Hematopoietic multipotent progenitor cell treated with erythropoietin and hydrocortisone succinate and interleukin-3 and kit ligand, for 4 days (in vitro differentiated cells): Measurements from ENCODE around the gene PRR14.
"Not testable (repeated sequence)": the region's sequence is repeated elsewhere in the genome, so short reads cannot be mapped to it uniquely, and the experiment has no call there.

ENCODE experiments used
- DNase-seq: peaks from one replicate; pipeline ENCODE4 v3.0.0-alpha.2; 2015

PRR14 gene

DNA sequence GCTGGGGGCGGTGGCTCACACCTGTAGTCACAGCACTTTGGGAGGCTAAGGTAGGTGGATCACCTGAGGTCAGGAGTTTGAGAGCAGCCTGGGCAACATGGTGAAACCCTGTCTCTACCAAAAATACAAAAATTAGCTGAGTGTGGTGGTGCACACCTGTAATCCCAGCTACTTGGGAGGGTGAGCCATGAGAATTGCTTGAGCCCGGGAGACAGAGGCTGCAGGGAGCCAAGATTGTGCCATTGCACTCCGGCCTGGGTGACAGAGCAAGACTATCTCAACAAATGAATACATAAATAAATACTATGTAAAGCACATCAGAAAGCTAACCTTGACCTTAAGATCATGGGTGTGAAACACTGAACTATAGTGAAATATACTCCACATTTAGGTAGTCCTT is 45.9 kb downstream of the PRR14 start:
- DNase-seq = not testable (repeated sequence)

DNA sequence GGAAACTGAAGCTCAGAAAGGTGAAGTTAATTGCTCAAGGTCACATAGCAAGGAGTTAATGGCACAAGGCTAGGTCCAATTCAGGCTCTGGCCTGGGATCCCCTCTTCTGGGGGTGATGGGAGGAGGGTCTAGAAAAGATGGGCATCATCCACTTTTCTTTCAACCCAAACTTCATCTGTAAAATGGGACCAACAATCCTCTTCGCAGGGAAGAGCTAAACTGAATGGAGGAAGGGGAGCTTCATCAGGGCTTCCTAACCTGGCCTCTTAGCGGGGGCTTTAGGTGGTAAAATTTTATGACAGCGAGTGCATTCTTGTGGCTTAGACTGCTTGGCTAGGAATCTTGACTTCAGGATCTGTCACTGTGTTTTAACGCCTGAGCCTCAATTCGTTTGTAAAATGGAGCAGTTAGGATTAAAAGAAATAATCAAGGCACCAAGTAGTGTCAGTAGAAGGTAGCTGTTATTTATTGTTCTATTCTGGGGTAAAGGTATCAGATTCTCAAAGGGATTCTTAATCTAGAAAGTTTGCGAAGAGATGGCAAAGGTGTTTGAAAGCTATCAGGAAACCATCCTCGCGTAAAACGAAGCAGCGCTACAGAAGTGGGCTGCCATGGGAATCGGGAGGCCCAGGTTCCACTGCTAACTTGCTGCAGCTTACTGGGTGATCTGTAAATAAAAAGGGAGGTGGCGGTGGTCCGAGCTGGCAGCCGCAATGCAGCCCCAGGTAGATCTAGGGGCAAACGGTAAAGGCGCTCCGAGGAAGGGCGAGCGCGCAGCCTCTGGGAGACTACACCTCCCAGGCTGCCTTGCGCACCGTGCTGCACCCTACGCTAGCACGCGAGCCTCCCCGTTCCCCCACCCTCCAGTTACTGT is 46.7 kb downstream of the PRR14 start:
- DNase-seq = peak; percentile 99

DNA sequence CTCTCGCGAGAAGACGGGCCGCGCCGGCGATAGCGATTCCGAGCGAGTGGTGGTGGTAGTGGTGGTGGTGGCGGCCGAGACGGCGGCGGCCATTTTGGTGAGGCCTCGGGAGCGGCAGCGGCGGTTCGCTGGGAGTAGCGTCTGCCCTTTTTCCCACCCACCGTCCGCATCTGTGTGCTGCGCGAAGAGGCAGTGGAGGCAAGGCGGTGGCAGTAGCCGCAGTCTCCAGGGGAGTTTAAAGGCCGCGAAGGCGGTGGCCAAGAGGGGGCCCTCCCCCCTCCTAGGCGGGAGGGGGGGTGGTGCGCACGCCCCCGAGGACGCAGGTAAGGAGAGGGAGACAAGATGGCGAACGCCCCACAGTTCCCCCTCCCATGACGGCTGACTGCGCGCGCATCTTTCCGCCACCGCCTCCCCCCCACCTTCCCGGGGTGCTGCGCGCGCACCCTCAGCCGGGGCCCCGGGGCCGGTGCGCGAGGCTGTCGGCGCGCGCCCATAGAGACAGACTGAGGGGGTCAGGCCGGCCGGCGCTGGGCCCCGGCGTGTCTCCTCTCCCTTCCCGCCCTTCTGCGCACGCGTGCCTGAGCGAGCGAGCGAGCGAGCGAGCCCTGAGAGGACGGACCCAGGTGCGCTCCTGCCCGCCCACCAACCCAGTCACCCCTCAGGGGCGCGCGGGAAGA is 47.5 kb downstream of the PRR14 start:
- DNase-seq = peak; percentile 96

DNA sequence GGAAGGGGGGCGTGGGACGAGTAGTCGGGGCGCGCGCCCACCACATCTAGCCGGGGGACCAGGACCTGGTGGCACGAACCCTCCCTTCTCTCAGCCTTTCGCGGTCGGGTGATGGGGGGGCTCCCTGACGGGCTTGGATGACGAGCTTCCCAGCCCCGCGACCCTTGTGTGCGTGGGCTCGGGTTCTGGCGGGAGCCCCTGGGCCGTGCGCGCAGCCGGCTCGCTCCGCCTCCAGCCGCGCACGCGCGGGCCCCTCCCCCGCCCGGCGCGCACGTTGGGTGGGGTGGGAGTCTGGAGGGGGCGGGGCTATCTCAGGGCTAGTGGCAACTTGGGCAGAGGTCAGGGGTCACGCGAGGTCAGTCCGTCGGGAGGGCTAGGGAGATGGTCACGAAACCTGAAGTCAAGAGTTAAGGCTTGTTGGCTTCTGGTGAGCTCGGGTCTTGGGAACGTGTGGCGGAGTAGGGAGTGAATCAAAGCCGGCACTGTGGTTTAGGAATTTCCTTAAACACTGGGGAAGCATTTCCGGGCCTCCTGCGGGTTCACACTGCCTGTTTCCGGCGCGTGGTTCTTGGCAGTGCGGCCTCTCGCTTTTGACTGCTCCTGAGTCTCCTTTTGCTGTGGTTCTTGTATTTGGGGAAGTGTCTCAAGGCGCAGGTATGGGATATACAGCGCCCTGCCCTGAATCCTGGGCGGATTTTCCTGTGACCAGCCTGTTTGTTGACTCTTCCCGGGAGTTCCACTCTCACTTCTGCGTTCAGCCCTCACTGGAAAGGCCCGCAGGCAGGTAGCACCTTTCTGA is 48.3 kb downstream of the PRR14 start, which contains the start of gene SRCAP:
Gene SRCAP (plus strand): TSS at position 356 of the 799 bp plus-strand sequence. CDS start 1,654 bp downstream, outside the sequence.
- DNase-seq = peak; percentile 95

DNA sequence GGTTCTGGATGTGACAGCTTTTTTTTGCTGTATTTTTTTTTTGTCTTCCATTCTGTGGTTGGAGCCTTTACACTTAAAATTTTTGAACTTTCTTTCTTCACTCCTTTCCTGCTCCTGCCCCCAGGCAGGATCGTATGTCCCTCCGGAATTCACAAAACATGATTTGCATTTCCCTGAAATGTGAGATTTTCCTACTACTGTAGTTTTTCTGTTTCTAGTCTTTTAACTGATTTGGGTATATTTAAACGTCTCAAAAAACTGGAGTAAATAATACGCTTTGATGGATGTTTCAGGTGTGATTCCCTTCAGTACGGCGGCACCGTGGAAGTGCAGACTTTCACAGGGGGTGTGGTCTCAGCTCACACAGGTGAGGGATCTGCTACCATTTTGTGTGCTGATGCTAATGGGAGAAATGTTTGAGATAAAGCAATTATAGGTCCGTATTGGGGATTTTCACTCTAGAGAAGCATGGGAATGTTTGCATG is 48.9 kb downstream of the PRR14 start:
- DNase-seq = no peak

DNA sequence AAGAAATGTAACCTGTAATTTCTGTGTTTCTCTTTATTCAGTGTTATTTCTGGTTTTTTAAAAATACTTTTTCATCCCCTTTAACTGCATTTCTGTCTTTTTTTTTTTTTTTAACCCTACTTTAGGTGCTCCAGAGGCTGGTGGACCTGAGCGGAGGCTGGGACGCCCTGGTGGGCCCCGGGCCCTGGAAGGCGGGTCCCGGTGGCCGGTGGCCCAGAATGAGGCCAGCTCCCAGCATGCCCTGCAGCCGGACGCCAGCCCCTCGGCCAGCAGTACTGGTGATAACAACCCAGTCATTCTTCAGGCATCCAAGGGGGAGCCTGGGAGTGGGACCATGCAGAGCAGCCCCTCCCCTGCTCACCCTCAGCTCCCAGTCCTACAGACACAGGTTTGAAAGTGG is 49.7 kb downstream of the PRR14 start:
- no peak for DNase-seq

DNA sequence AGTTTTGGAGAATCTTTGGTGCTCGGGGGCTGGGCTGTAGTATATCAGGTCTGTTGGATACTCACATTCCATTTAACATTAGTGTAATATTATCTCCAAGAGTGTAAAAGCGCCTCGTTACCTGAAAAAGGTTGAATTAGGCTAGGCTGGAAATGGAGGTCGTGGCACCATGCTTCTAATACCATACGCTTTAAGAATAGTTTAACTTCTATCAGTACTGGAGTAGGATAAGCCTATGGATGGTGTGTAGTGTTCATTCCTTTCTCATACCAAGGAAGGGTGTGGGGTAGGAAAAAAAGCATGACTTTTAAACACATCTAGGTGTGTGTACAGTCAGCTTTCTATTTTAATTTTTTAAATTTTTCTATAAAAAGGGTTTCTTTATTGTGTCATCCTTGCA is 50.2 kb downstream of the PRR14 start:
- no peak for DNase-seq

DNA sequence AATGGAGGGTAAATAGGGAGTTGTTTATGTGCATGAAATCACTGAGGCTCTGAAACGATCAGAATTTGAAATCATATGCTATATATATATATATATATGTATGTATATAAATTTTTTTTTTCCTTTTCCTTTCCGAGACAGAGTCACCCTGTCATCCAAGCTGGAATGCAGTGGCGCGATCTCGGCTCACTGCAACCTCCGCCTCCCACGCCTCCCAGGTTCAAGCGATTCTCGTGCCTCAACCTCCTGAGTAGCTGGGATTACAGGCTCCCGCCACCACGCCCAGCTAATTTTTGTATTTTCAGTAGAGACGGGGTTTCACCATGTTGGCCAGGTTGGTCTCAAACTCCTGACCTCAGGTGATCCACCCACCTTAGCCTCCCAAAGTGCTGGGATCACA is 52.3 kb downstream of the PRR14 start:
- DNase-seq = not testable (repeated sequence)

DNA sequence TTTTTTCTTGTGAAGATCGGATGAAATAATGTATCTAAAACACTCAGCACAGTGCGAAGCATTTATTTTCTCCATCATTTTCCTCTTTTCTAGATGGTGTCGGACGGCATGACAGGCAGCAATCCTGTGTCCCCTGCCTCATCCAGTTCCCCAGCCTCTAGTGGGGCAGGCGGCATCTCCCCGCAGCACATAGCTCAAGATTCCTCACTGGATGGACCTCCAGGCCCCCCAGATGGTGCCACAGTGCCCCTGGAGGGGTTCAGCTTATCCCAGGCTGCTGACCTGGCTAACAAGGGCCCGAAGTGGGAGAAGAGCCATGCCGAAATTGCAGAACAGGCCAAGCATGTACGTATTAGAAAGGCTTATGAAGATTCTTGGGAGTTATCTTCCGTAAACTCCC is 53.2 kb downstream of the PRR14 start:
- no peak for DNase-seq
